HG02943 (cell line): ENCODE results near the gene APBB1IP.

ENCODE experiments used
- ATAC-seq: cut with Tn5 transposase; IDR thresholded peaks from one replicate; pipeline ENCODE4 v1.9.1; 2021; ENCODE audit warnings: mild to moderate bottlenecking, low read depth, moderate library complexity; ENCODE audit not compliant: unreplicated experiment

Gene APBB1IP

GRCh38 chr10:26612151-26612915 lies 174.2 kb downstream of the APBB1IP start:
- ATAC-seq, result no peak
